B cell (primary cell): ENCODE measurements around the gene MYBPHL. TPM values are rescaled to one million over a fixed set of nuclear protein-coding genes. Genes with fewer than 3 reads are reported as not detected.

ENCODE experiments used
- ATAC-seq: fragments of 200-7000 bp; cut with Tn5 transposase; one replicate; pipeline ENCODE4 v1.10.0; 2021; ENCODE audit warnings: low read depth, mild to moderate bottlenecking, moderate number of reproducible peaks, moderate library complexity
- CTCF ChIA-PET: fragments of 350-600 bp; sonication (Branson Sonifier 250); formaldehyde crosslinking; loops from one replicate; lab custom pipeline; 2021; ENCODE audit warnings: antibody characterized with exemption, inconsistent platforms; lab: Charles Lee
- POLR2A ChIA-PET: fragments of 350-600 bp; sonication (Branson Sonifier 250); formaldehyde crosslinking; loops from one replicate; lab custom pipeline; 2021; ENCODE audit warnings: antibody characterized with exemption; lab: Charles Lee
- DNase-seq: peaks from one replicate; pipeline ENCODE4 v3.0.0; 2013
- H2AFZ ChIP-seq: 2 replicates; pipeline ENCODE4 v1.6.1; 2012; ENCODE audit warnings: mild to moderate bottlenecking, low read depth, low read length; ENCODE audit not compliant: insufficient read depth, poor library complexity, severe bottlenecking
- H3K27ac ChIP-seq, 2 donors: 1 replicate in 1 of 2; 2 replicates in 1 of 2; pipeline ENCODE4 v1.5.1; 2012 to 2013; ENCODE audit warnings: low read length in 2 of 2, mild to moderate bottlenecking in 2 of 2, moderate library complexity in 1 of 2
- H3K27me3 ChIP-seq, 4 experiments: fragments of 200-600 bp in 1 of 4; sonication (generic) in 1 of 4; replicated peaks in 1 of 4; 1 replicate in 2 of 4; 2 replicates in 2 of 4; pipeline versions ENCODE4 v1.6.1 to v1.7.0; 2013 to 2016; ENCODE audit warnings: low read length in 3 of 4, mild to moderate bottlenecking in 2 of 4, mixed read lengths in 1 of 4, moderate library complexity in 1 of 4; ENCODE audit not compliant: insufficient read depth in 4 of 4, control insufficient read depth in 3 of 4; ENCODE audit errors: control extremely low read depth in 1 of 4
- H3K36me3 ChIP-seq, 2 experiments: replicated peaks in 1 of 2; 1 replicate in 1 of 2; 2 replicates in 1 of 2; pipeline versions ENCODE4 v1.6.1 to v1.7.1; 2013; ENCODE audit warnings: low read length in 1 of 2; ENCODE audit not compliant: insufficient read depth in 2 of 2, control insufficient read depth in 1 of 2; ENCODE audit errors: control extremely low read depth in 1 of 2, extremely low read depth in 1 of 2
- H3K4me1 ChIP-seq, 2 donors: fragments of 200-600 bp in 1 of 2; sonication (generic) in 1 of 2; 1 replicate in 1 of 2; 2 replicates in 1 of 2; pipeline versions ENCODE4 v1.5.1 to v1.6.1; 2013 to 2017; ENCODE audit warnings: low read length in 2 of 2; ENCODE audit not compliant: control insufficient read depth in 2 of 2, insufficient read depth in 2 of 2
- H3K4me2 ChIP-seq: replicated peaks from 2 replicates; pipeline ENCODE3; 2012; ENCODE audit warnings: mild to moderate bottlenecking, low read depth, low read length; ENCODE audit not compliant: poor library complexity, severe bottlenecking
- H3K4me3 ChIP-seq, 5 experiments: fragments of 200-600 bp in 1 of 5; sonication (generic) in 1 of 5; 1 replicate in 3 of 5; 2 replicates in 2 of 5; pipeline versions ENCODE4 v1.5.1 to v1.7.0; 2011 to 2016; ENCODE audit warnings: low read length in 4 of 5, mild to moderate bottlenecking in 4 of 5, low read depth in 2 of 5, control low read depth in 1 of 5, moderate library complexity in 1 of 5; ENCODE audit not compliant: insufficient read depth in 1 of 5; ENCODE audit errors: control extremely low read depth in 1 of 5, extremely low read depth in 1 of 5
- H3K79me2 ChIP-seq: fragments of 200-600 bp; sonication (generic); one replicate; pipeline ENCODE4 v1.6.0; 2016; ENCODE audit warnings: low read length; ENCODE audit not compliant: control insufficient read depth, insufficient read depth
- H3K9ac ChIP-seq: fragments of 200-600 bp; sonication (generic); 2 replicates; pipeline ENCODE4 v1.6.1; 2017; ENCODE audit warnings: mild to moderate bottlenecking, low read length, moderate library complexity
- H3K9me3 ChIP-seq, 3 donors: one replicate each; pipeline versions ENCODE4 v1.6.1 to v1.7.1; 2013; ENCODE audit warnings: low read length in 2 of 3; ENCODE audit not compliant: control insufficient read depth in 2 of 3, insufficient read depth in 1 of 3; ENCODE audit errors: control extremely low read depth in 1 of 3
- H4K20me1 ChIP-seq: 2 replicates; pipeline ENCODE4 v1.6.0; 2012; ENCODE audit warnings: mild to moderate bottlenecking, low read length; ENCODE audit not compliant: insufficient read depth, control insufficient read depth, poor library complexity, severe bottlenecking
- H3K27ac Mint-ChIP-seq: one replicate; pipeline ENCODE4 v1.8.0; 2021; ENCODE audit warnings: mixed read lengths
- H3K27me3 Mint-ChIP-seq: one replicate; pipeline ENCODE4 v1.8.0; 2021; ENCODE audit warnings: mixed read lengths
- H3K4me1 Mint-ChIP-seq: one replicate; pipeline ENCODE4 v1.8.0; 2021; ENCODE audit warnings: mixed read lengths
- H3K4me3 Mint-ChIP-seq: one replicate; pipeline ENCODE4 v1.8.0; 2021; ENCODE audit warnings: mixed read lengths
- H3K9me3 Mint-ChIP-seq: one replicate; pipeline ENCODE4 v1.8.0; 2022; ENCODE audit warnings: mixed read lengths; ENCODE audit not compliant: insufficient read depth
- CTCF ChIP-seq: fragments of 200-600 bp; IDR thresholded peaks from one replicate; pipeline ENCODE4 v1.8.0; 2022; ENCODE audit warnings: antibody characterized with exemption, mild to moderate bottlenecking
- EZH2 ChIP-seq: IDR thresholded peaks from 2 replicates; pipeline ENCODE4 v1.6.1; 2012; ENCODE audit warnings: borderline replicate concordance, low read depth, mild to moderate bottlenecking, moderate library complexity, low read length; ENCODE audit not compliant: insufficient read depth, poor library complexity, severe bottlenecking
- WGBS: methylation state at CpG from one replicate; pipeline ENCODE4 v1.1.5; 2013; ENCODE audit warnings: missing lambda C conversion rate; ENCODE audit not compliant: insufficient coverage; 5-methylcytosine and 5-hydroxymethylcytosine counted together
- intact Hi-C: fragments of 100-400 bp; cut with micrococcal nuclease; formaldehyde crosslinking; loops from one replicate; pipeline ENCODE4 v1.10.0; 2022
- polyA plus RNA-seq: library from polyadenylated mRNA; depleted of rRNA; stranded (reverse); fragments of >200 nt; gene quantifications from 2 replicates; pipeline ENCODE4 v1.2.3, GENCODE V29; 2012
- total RNA-seq, 2 donors: library from RNA; stranded (reverse); fragments of 120-200 nt in 1 of 2; gene quantifications; 1 replicate in 1 of 2; 2 replicates in 1 of 2; pipeline versions ENCODE4 v1.2.3 to v1.2.4, GENCODE V29; 2013 to 2022

The MYBPHL gene
- total and polyA plus RNA-seq, 2 donors (not counting 1 experiment from before 2014, with no cell fraction given): not detected

- intact Hi-C loops: loop anchor here (1.0 kb wide), 2 partner anchors 35 to 177 kb away; partner anchors contain the start of gene PSMA5
- no peaks in the 10 kb centered on the region for H3K79me2 ChIP-seq
- TF ChIP-seq EZH2 (no peak), CTCF (no peak)
- H3K4me1 ChIP-seq: peaks cover 11 to 22% of the 10 kb centered on the region in 2 donors
- Mint-ChIP-seq H3K4me1 (peaks cover 11% of the 10 kb centered on the region), H3K27ac (no peak within 1 kb of the TSS), H3K9me3 (no peaks in the 10 kb centered on the region), H3K4me3 (peak within 1 kb of the TSS; percentile 78), H3K27me3 (peaks cover 17% of the 10 kb centered on the region)
- peak within 1 kb of the TSS; percentile 54 for H3K9ac ChIP-seq
- DNase-seq (peak; percentile 70), ATAC-seq (peak; percentile 88)
- ChIA-PET POLR2A (interaction anchor here (0.5 kb wide), 1 partner anchor 187 kb away, joined by 5 read pairs; no protein-coding TSS in a partner anchor), CTCF (no interaction called here)
- H3K27ac ChIP-seq: no peak within 1 kb of the TSS
- peak within 1 kb of the TSS; percentile 64 for H2AFZ ChIP-seq
- 17% methylated on average over 48 of the region's 49 CpGs for WGBS
- H3K36me3 ChIP-seq: no peaks in the 10 kb centered on the region
- peak within 1 kb of the TSS; percentile 88 for H3K4me2 ChIP-seq
- H3K4me3 ChIP-seq: peak within 1 kb of the TSS in 3 of 5 experiments; percentile 37 to 54 (median 46)
- H4K20me1 ChIP-seq: peaks cover 4% of the 10 kb centered on the region
- peaks cover 0 to 16% (median 0%) of the 10 kb centered on the region in 3 donors for H3K9me3 ChIP-seq
- H3K27me3 ChIP-seq: peaks cover 0 to 46% (median 14%) of the 10 kb centered on the region in 4 experiments
These were observed 57.8 kb downstream of the MYBPHL start, which contains the start of gene CELSR2 for GRCh38 chr1:109248797-109249629. Gene CELSR2 (plus strand): TSS chr1:109249539. CDS start chr1:109250080, 541 bp downstream.

GRCh38 chr1:109248444-109248796 lies 58.4 kb downstream of the MYBPHL start:
- no peak overlapping the region for H3K9ac ChIP-seq
- Mint-ChIP-seq H3K27ac (no peak overlapping the region), H3K4me1 (peaks cover 9% of the 10 kb centered on the region), H3K27me3 (peaks cover 17% of the 10 kb centered on the region), H3K4me3 (peak overlapping the region; percentile 29), H3K9me3 (no peaks in the 10 kb centered on the region)
- H3K27me3 ChIP-seq: peaks cover 0 to 51% (median 15%) of the 10 kb centered on the region in 4 experiments
- H3K79me2 ChIP-seq: no peaks in the 10 kb centered on the region
- H2AFZ ChIP-seq: no peak overlapping the region
- no peak for ATAC-seq
- TF ChIP-seq EZH2 (no peak), CTCF (no peak)
- no peak for DNase-seq
- H3K4me2 ChIP-seq: no peak overlapping the region
- no peak overlapping the region for H3K4me3 ChIP-seq
- H3K27ac ChIP-seq: no peak overlapping the region
- H3K4me1 ChIP-seq: peaks cover 11 to 16% of the 10 kb centered on the region in 2 donors
- no peaks in the 10 kb centered on the region for H3K36me3 ChIP-seq
- H4K20me1 ChIP-seq: peaks cover 4% of the 10 kb centered on the region
- POLR2A ChIA-PET: no interaction called here
- CTCF ChIA-PET: no interaction called here
- WGBS: 97% methylated on average over 3 of the region's 7 CpGs
- intact Hi-C loops: no loop called here
- H3K9me3 ChIP-seq: peaks cover 0 to 16% (median 0%) of the 10 kb centered on the region in 3 donors
